Measurements from ENCODE around the gene TEX51. TPM values are rescaled to one million over a fixed set of nuclear protein-coding genes. Genes with fewer than 3 reads are reported as not detected.

The TEX51 gene
- total and polyA plus RNA-seq, 12 donors: not detected

- Histone ChIP-seq H3K4me3 (peak overlapping the region in 1 of 4 donors; percentile 31), H3K4me1 (replicated peaks in 1 of 2) (no peaks in the 10 kb centered on the region), H3K27me3 (no peaks in the 10 kb centered on the region), H3K27ac (no peak overlapping the region), H3K9me3 (replicated peaks in 1 of 3) (no peaks in the 10 kb centered on the region), H3K36me3 (replicated peaks in 1 of 2) (no peaks in the 10 kb centered on the region)
- WGBS, 4 donors: 6 to 16% (median 10%) methylated on average over 15 to 40 of the region's 40 CpGs
- intact Hi-C loops (cut with DNase I): no loop called here
- peak; percentile 22 to 64 (median 52) for DNase-seq
- TF ChIP-seq CTCF (IDR thresholded peaks at IDR 0.05) (peak in 4 of 6 experiments; percentile 31 to 59 (median 50)), POLR2A (IDR thresholded peaks at IDR 0.05) (no peak)
Measured at GRCh38 chr2:126886211-126886915, 12.3 kb upstream of the TEX51 start.

GRCh38 chr2:126886916-126887280, 11.8 kb upstream of the TEX51 start:
- no peaks in the 10 kb centered on the region for H3K9me3 ChIP-seq (replicated peaks in 1 of 3)
- intact Hi-C loops (cut with DNase I): no loop called here
- no peaks in the 10 kb centered on the region for H3K4me1 ChIP-seq (replicated peaks in 1 of 2)
- H3K36me3 ChIP-seq (replicated peaks in 1 of 2): no peaks in the 10 kb centered on the region
- H3K4me3 ChIP-seq: no peak overlapping the region
- no peaks in the 10 kb centered on the region for H3K27me3 ChIP-seq
- DNase-seq: peak in 1 of 7 donors; percentile 36
- no peak for TF ChIP-seq POLR2A (IDR thresholded peaks at IDR 0.05)
- no peak for TF ChIP-seq CTCF (IDR thresholded peaks at IDR 0.05)
- WGBS, 4 donors: 77 to 81% (median 80%) methylated on average over 13 of the region's 13 CpGs
- H3K27ac ChIP-seq: no peak overlapping the region

GRCh38 chr2:126887506-126887905, 11.2 kb upstream of the TEX51 start:
- no peak for DNase-seq
- WGBS, 4 donors: 84 to 92% (median 87%) methylated on average over 7 to 9 of the region's 9 CpGs
- H3K9me3 ChIP-seq (replicated peaks in 1 of 3): no peaks in the 10 kb centered on the region
- no peak overlapping the region for H3K4me3 ChIP-seq
- TF ChIP-seq POLR2A (IDR thresholded peaks at IDR 0.05) (no peak), CTCF (IDR thresholded peaks at IDR 0.05) (no peak)
- no peak overlapping the region for H3K27ac ChIP-seq
- no peaks in the 10 kb centered on the region for H3K27me3 ChIP-seq
- no peaks in the 10 kb centered on the region for H3K4me1 ChIP-seq (replicated peaks in 1 of 2)
- intact Hi-C loops (cut with DNase I): no loop called here
- no peaks in the 10 kb centered on the region for H3K36me3 ChIP-seq (replicated peaks in 1 of 2)

GRCh38 chr2:126888046-126888445, 10.6 kb upstream of the TEX51 start:
- Histone ChIP-seq H3K4me3 (no peak overlapping the region), H3K27me3 (no peaks in the 10 kb centered on the region), H3K4me1 (replicated peaks in 1 of 2) (no peaks in the 10 kb centered on the region), H3K36me3 (replicated peaks in 1 of 2) (no peaks in the 10 kb centered on the region), H3K9me3 (replicated peaks in 1 of 3) (no peaks in the 10 kb centered on the region), H3K27ac (no peak overlapping the region)
- DNase-seq: peak in 2 of 7 donors; percentile 2 to 14
- intact Hi-C loops (cut with DNase I): no loop called here
- TF ChIP-seq POLR2A (IDR thresholded peaks at IDR 0.05) (no peak), CTCF (IDR thresholded peaks at IDR 0.05) (no peak)
- 78 to 87% (median 82%) methylated on average over 6 of the region's 6 CpGs for WGBS, 4 donors
